Measurements from ENCODE around the gene HMGXB3. TPM values are rescaled to one million over a fixed set of nuclear protein-coding genes. Genes with fewer than 3 reads are reported as not detected.

HMGXB3 gene
- total RNA-seq, 2 experiments from 2014 or later: 35.1 to 44.0 TPM

DNA sequence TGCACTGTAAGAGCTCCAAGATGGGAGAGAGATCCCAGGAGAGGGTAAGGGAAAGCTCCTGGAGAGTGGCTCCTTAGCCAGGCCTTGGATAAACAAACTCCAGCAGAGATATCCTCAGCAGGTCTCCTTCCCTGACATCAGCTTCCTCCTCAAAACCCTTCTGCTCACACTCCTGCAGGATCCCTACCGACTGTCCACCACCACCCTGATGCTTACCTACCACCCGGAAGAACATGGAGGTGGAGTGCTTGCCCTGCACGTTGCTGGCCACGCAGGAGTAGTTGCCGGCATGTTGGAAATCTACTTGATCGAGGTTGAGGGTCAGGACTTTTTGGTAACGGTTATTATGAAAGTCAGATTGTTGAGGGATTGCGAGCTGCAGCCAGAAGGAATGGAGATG is 76.5 kb downstream of the HMGXB3 start:
- no peaks in the 10 kb centered on the region for H4K20me1 ChIP-seq (ENCODE audit: insufficient read depth, low read length)
- DNase-seq (ENCODE audit: low spot score): no peak
- ChIA-PET CTCF (ENCODE audit: unreplicated experiment) (no interaction called here), POLR2A (interaction anchor here (1.2 kb wide), 1 partner anchor 238 kb away, joined by 3 read pairs; no protein-coding TSS in a partner anchor)
- no peak overlapping the region for H3K4me3 ChIP-seq (ENCODE audit: low read depth, low read length, poor library complexity, severe bottlenecking)
- H3K36me3 ChIP-seq (ENCODE audit: insufficient read depth, low read length): no peaks in the 10 kb centered on the region
- intact Hi-C loops (cut with micrococcal nuclease; ENCODE audit: unreplicated experiment): no loop called here
- H3K9me2 ChIP-seq (ENCODE audit: insufficient read depth, low read length): no peaks in the 10 kb centered on the region
- no peak overlapping the region for H2AFZ ChIP-seq (ENCODE audit: low read length)
- BruUV-seq (replicated peaks): no TSS peak
- H3K79me2 ChIP-seq (ENCODE audit: insufficient read depth, low read depth, low read length): no peaks in the 10 kb centered on the region
- peaks cover 8% of the 10 kb centered on the region for H3K4me1 ChIP-seq (ENCODE audit: insufficient read depth, low read length, poor library complexity, severe bottlenecking)
- H3K27ac ChIP-seq (ENCODE audit: low read depth, low read length, poor library complexity, severe bottlenecking): no peak overlapping the region
- no peaks in the 10 kb centered on the region for H3K9me3 ChIP-seq (ENCODE audit: low read length)
- no peak for TF ChIP-seq EZH2phosphoT487 (IDR thresholded peaks at IDR 0.05; ENCODE audit: borderline replicate concordance, low read depth, low read length)
- TF ChIP-seq, protein P1, sequence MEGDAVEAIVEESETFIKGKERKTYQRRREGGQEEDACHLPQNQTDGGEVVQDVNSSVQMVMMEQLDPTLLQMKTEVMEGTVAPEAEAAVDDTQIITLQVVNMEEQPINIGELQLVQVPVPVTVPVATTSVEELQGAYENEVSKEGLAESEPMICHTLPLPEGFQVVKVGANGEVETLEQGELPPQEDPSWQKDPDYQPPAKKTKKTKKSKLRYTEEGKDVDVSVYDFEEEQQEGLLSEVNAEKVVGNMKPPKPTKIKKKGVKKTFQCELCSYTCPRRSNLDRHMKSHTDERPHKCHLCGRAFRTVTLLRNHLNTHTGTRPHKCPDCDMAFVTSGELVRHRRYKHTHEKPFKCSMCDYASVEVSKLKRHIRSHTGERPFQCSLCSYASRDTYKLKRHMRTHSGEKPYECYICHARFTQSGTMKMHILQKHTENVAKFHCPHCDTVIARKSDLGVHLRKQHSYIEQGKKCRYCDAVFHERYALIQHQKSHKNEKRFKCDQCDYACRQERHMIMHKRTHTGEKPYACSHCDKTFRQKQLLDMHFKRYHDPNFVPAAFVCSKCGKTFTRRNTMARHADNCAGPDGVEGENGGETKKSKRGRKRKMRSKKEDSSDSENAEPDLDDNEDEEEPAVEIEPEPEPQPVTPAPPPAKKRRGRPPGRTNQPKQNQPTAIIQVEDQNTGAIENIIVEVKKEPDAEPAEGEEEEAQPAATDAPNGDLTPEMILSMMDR (conservative IDR thresholded peaks at IDR 0.05; ENCODE audit: low read length): no peak
- no peak overlapping the region for H3K4me2 ChIP-seq (ENCODE audit: low read length)

DNA sequence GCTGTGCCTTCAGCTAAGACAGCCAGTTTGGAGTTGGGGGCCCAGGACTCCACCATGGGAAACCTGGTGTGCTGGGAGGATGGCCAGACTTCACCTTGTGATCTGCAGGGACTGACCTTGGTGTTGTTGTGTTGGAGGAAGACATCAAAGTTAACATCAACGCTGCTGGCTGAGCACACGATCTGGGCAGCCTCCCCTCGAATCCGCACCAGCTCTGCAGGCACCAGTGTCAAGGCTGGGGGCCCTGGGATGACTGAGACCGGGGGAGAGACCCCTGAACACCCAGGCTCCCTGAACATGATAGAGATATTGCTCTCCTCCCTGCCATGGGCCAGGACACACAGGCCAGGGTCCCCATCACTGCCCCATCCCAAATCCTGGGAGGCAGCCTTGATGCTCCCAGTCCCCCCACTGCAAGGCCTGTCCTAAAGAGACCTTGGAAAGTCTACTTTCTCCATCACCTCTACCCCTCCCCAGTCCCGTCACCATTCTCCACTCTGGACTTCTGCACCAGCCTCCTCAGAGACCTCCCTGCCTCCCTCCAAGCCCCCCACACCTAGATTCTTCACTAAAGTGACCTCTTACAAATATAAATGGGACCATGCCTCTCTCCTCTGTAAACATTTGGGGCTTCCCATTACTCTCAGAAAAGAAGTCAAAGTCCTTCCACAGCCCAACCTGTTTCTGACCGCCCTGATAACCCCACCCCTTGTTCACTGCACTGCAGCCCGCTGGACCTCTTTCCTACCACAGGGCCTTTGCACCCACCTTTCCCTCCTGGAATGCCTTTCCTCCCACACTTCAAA is 77.7 kb downstream of the HMGXB3 start:
- no peak overlapping the region for H2AFZ ChIP-seq (ENCODE audit: low read length)
- H3K9me2 ChIP-seq (ENCODE audit: insufficient read depth, low read length): no peaks in the 10 kb centered on the region
- no peaks in the 10 kb centered on the region for H3K36me3 ChIP-seq (ENCODE audit: insufficient read depth, low read length)
- no peaks in the 10 kb centered on the region for H4K20me1 ChIP-seq (ENCODE audit: insufficient read depth, low read length)
- BruUV-seq (replicated peaks): no TSS peak
- no peak overlapping the region for H3K4me3 ChIP-seq (ENCODE audit: low read depth, low read length, poor library complexity, severe bottlenecking)
- no peak for DNase-seq (ENCODE audit: low spot score)
- H3K9me3 ChIP-seq (ENCODE audit: low read length): no peaks in the 10 kb centered on the region
- no peak overlapping the region for H3K4me2 ChIP-seq (ENCODE audit: low read length)
- TF ChIP-seq EZH2phosphoT487 (IDR thresholded peaks at IDR 0.05; ENCODE audit: borderline replicate concordance, low read depth, low read length): no peak
- TF ChIP-seq, protein P1 (conservative IDR thresholded peaks at IDR 0.05; ENCODE audit: low read length): no peak
- intact Hi-C loops (cut with micrococcal nuclease; ENCODE audit: unreplicated experiment): no loop called here
- POLR2A ChIA-PET: interaction anchor here (0.6 to 1.2 kb wide), 2 partner anchors 23 to 239 kb away, joined by 3 to 4 read pairs; no protein-coding TSS in a partner anchor
- no peak overlapping the region for H3K27ac ChIP-seq (ENCODE audit: low read depth, low read length, poor library complexity, severe bottlenecking)
- CTCF ChIA-PET (ENCODE audit: unreplicated experiment): no interaction called here
- peaks cover 12% of the 10 kb centered on the region for H3K4me1 ChIP-seq (ENCODE audit: insufficient read depth, low read length, poor library complexity, severe bottlenecking)
- H3K79me2 ChIP-seq (ENCODE audit: insufficient read depth, low read depth, low read length): no peaks in the 10 kb centered on the region
